Astrocyte of the hippocampus (primary cell): ENCODE data around the gene GUCA1C.

ENCODE experiments used
- DNase-seq: peaks from one replicate; pipeline ENCODE4 v3.0.0; 2011; ENCODE audit warnings: low read depth, low spot score

Gene GUCA1C

GRCh38 chr3:108909799-108910198, 43.9 kb downstream of the GUCA1C start:
- no peak for DNase-seq

GRCh38 chr3:108907194-108907593, 46.5 kb downstream of the GUCA1C start:
- DNase-seq = peak; percentile 79

- no peak for DNase-seq
Measured at GRCh38 chr3:108899530-108899929, 54.1 kb downstream of the GUCA1C start.

GRCh38 chr3:108897883-108898282, 55.8 kb downstream of the GUCA1C start:
- DNase-seq = no peak

- no peak for DNase-seq
Measured at GRCh38 chr3:108894981-108895380, 58.7 kb downstream of the GUCA1C start.

GRCh38 chr3:108891833-108892232, 61.8 kb downstream of the GUCA1C start:
- DNase-seq = no peak

GRCh38 chr3:108887777-108888176, 65.9 kb downstream of the GUCA1C start:
- DNase-seq = no peak

- no peak for DNase-seq
Measured at GRCh38 chr3:108887121-108887520, 66.6 kb downstream of the GUCA1C start.

- no peak for DNase-seq
Measured at GRCh38 chr3:108883373-108883772, 70.3 kb downstream of the GUCA1C start.

GRCh38 chr3:108882762-108883161, 70.9 kb downstream of the GUCA1C start:
- DNase-seq = no peak

- DNase-seq = no peak
Measured at GRCh38 chr3:108879915-108880314, 73.8 kb downstream of the GUCA1C start.

GRCh38 chr3:108877901-108878300, 75.8 kb downstream of the GUCA1C start:
- peak; percentile 7 for DNase-seq

- peak; percentile 7 for DNase-seq
Measured at GRCh38 chr3:108863799-108864135, 89.9 kb downstream of the GUCA1C start.

GRCh38 chr3:108862865-108863798, 90.5 kb downstream of the GUCA1C start:
- peak; percentile 63 for DNase-seq

GRCh38 chr3:108861401-108861800, 92.3 kb downstream of the GUCA1C start:
- DNase-seq = no peak
